GM23338 (cell line): ENCODE data around the gene STPG4. TPM values are rescaled to one million over a fixed set of nuclear protein-coding genes. Genes with fewer than 3 reads are reported as not detected.
A peak's percentile ranks its signal among the peaks of the same experiment; 100 is the strongest.

Experiments
- ATAC-seq: fragments of 200-7000 bp; cut with Tn5 transposase; 3 replicates; pipeline ENCODE4 v1.9.1; 2020
- DNase-seq: peaks from one replicate; pipeline ENCODE4 v3.0.0-alpha.2; 2015; ENCODE audit warnings: low spot score
- H2AFZ ChIP-seq: fragments of 200-600 bp; sonication (generic); 2 replicates; pipeline ENCODE4 v1.8.0; 2016; ENCODE audit warnings: antibody characterized with exemption, mild to moderate bottlenecking, moderate library complexity
- H3F3A ChIP-seq: fragments of 200-600 bp; sonication (generic); replicated peaks from 2 replicates; pipeline ENCODE4 v1.8.0; 2017; ENCODE audit warnings: antibody characterized with exemption, mixed run types, low read depth
- H3K27ac ChIP-seq: fragments of 200-600 bp; sonication (generic); 2 replicates; pipeline ENCODE4 v1.6.1; 2016; ENCODE audit warnings: low read depth
- H3K27me3 ChIP-seq: fragments of 200-600 bp; sonication (generic); 2 replicates; pipeline ENCODE4 v1.8.0; 2016; ENCODE audit warnings: mild to moderate bottlenecking, mixed run types, moderate library complexity; ENCODE audit not compliant: insufficient read depth
- H3K36me3 ChIP-seq: fragments of 200-600 bp; sonication (generic); 2 replicates; pipeline ENCODE4 v1.8.0; 2016; ENCODE audit warnings: mild to moderate bottlenecking; ENCODE audit not compliant: insufficient read depth
- H3K4me1 ChIP-seq: fragments of 200-600 bp; sonication (generic); 2 replicates; pipeline ENCODE4 v1.8.0; 2016; ENCODE audit warnings: mild to moderate bottlenecking, moderate library complexity; ENCODE audit not compliant: insufficient read depth
- H3K4me2 ChIP-seq: fragments of 200-600 bp; sonication (generic); 2 replicates; pipeline ENCODE4 v1.7.1; 2017; ENCODE audit warnings: mixed run types
- H3K4me3 ChIP-seq: fragments of 200-600 bp; sonication (generic); 2 replicates; pipeline ENCODE4 v1.6.1; 2016; ENCODE audit warnings: mixed run types
- H3K79me2 ChIP-seq: fragments of 200-600 bp; sonication (generic); replicated peaks from 2 replicates; pipeline ENCODE4 v1.8.0; 2017; ENCODE audit warnings: mild to moderate bottlenecking; ENCODE audit not compliant: insufficient read depth
- H3K9me2 ChIP-seq: fragments of 200-600 bp; sonication (generic); 2 replicates; pipeline ENCODE4 v1.8.0; 2017; ENCODE audit not compliant: insufficient read depth
- H4K20me1 ChIP-seq: fragments of 200-600 bp; sonication (generic); replicated peaks from 2 replicates; pipeline ENCODE4 v1.8.0; 2017; ENCODE audit warnings: mild to moderate bottlenecking; ENCODE audit not compliant: insufficient read depth
- H3K27ac Mint-ChIP-seq: 2 replicates; pipeline ENCODE4 v1.8.0; 2020; ENCODE audit warnings: inconsistent platforms, mild to moderate bottlenecking, moderate library complexity, mixed read lengths
- H3K27me3 Mint-ChIP-seq: 3 replicates; pipeline ENCODE4 v1.8.0; 2022; ENCODE audit warnings: low read depth, mild to moderate bottlenecking, moderate library complexity, mixed read lengths, inconsistent platforms; ENCODE audit not compliant: insufficient read depth, poor library complexity
- H3K36me3 Mint-ChIP-seq: 3 replicates; pipeline ENCODE4 v1.8.0; 2021; ENCODE audit warnings: low read depth, mild to moderate bottlenecking, inconsistent platforms, moderate library complexity, mixed read lengths
- H3K4me1 Mint-ChIP-seq: 3 replicates; pipeline ENCODE4 v1.8.0; 2020; ENCODE audit warnings: mild to moderate bottlenecking, inconsistent platforms, mixed read lengths
- H3K4me3 Mint-ChIP-seq: 3 replicates; pipeline ENCODE4 v1.8.0; 2021; ENCODE audit warnings: moderate library complexity, mild to moderate bottlenecking, inconsistent platforms, mixed read lengths
- H3K9me3 Mint-ChIP-seq: 3 replicates; pipeline ENCODE4 v1.8.0; 2020; ENCODE audit warnings: moderate library complexity, mild to moderate bottlenecking, inconsistent platforms, mixed read lengths
- EZH2 ChIP-seq: fragments of 200-600 bp; sonication (generic); IDR thresholded peaks from one replicate; pipeline ENCODE4 v1.8.0; 2017; ENCODE audit warnings: antibody characterized with exemption, mild to moderate bottlenecking, low read depth; ENCODE audit not compliant: unreplicated experiment
- EZH2phosphoT487 ChIP-seq: fragments of 200-600 bp; sonication (generic); IDR thresholded peaks from one replicate; pipeline ENCODE4 v1.8.1; 2018; ENCODE audit warnings: antibody characterized with exemption; ENCODE audit not compliant: unreplicated experiment
- NANOG ChIP-seq: IDR thresholded peaks from 2 replicates; pipeline ENCODE4 v1.6.1; 2016; ENCODE audit warnings: antibody characterized with exemption, borderline replicate concordance
- POLR2AphosphoS5 ChIP-seq: IDR thresholded peaks from 2 replicates; pipeline ENCODE4 v1.6.1; 2016; ENCODE audit warnings: antibody characterized with exemption, low read depth
- STAT1 ChIP-seq: IDR thresholded peaks from one replicate; pipeline ENCODE4 v1.6.1; 2016; ENCODE audit warnings: antibody characterized with exemption; ENCODE audit not compliant: unreplicated experiment
- ZNF114 ChIP-seq: fragments of 250-450 bp; sonication (Bioruptor Pico); IDR thresholded peaks from 2 replicates; pipeline ENCODE4 v1.5.0; 2020; ENCODE audit warnings: mild to moderate bottlenecking, moderate library complexity
- ZNF331 ChIP-seq: fragments of 250-450 bp; sonication (Bioruptor Pico); IDR thresholded peaks from 2 replicates; pipeline ENCODE4 v1.5.0; 2020; ENCODE audit warnings: low read depth, mild to moderate bottlenecking, moderate library complexity
- long read RNA-seq: library from polyadenylated mRNA; unstranded; transcript quantifications from one replicate; pipeline ENCODE4 v2.0.0, GENCODE V29; 2020; ENCODE audit not compliant: unreplicated experiment
- polyA plus RNA-seq: library from polyadenylated mRNA; unstranded; fragments of >200 nt; fragmentation: Nextera tagmentation; extraction: Ambion mirVana; gene quantifications from 2 replicates; pipeline ENCODE4 v1.2.1, GENCODE V29; 2016
- total RNA-seq: library from RNA; depleted of rRNA; stranded (reverse); fragments of >200 nt; shearing (Covaris generic); gene quantifications from 2 replicates; pipeline ENCODE4 v1.2.3, GENCODE V29; 2014; rRNA removed
- TF ChIP-seq, protein P1 (sequence below): fragments of 250-450 bp; sonication (Bioruptor Pico); IDR thresholded peaks from 2 replicates; pipeline ENCODE4 v1.5.0; 2020; ENCODE audit warnings: mild to moderate bottlenecking, moderate library complexity
- TF ChIP-seq, protein P2 (sequence below), 2 experiments: fragments of 200-600 bp in 1 of 2; sonication (generic) in 1 of 2; conservative IDR thresholded peaks; 2 replicates each; pipeline versions ENCODE4 v1.5.1 to v1.6.1; 2016 to 2017; ENCODE audit warnings: antibody characterized with exemption in 2 of 2, low read depth in 2 of 2, mild to moderate bottlenecking in 2 of 2, moderate library complexity in 1 of 2
- TF ChIP-seq, protein P3 (sequence below): IDR thresholded peaks from 2 replicates; pipeline ENCODE4 v1.6.1; 2016; ENCODE audit warnings: antibody characterized with exemption
- TF ChIP-seq, protein P4 (sequence below): IDR thresholded peaks from one replicate; pipeline ENCODE4 v1.6.1; 2018; ENCODE audit warnings: antibody characterized with exemption; ENCODE audit not compliant: unreplicated experiment

Gene STPG4, protein sequence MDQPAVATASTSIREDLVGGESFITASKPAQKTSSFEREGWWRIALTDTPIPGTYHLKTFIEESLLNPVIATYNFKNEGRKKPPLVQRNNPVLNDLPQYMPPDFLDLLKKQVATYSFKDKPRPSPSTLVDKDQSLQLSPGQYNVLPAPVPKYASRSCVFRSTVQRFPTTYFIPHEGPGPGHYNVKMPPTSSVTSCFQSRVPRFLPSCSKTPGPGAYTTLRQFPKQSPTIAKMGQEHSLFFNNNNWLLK
- total RNA-seq (0.28 TPM in 1 of 2 replicates, not detected in the other), polyA plus RNA-seq (not detected in 2 replicates)
- long read RNA-seq: 0 reads

DNA sequence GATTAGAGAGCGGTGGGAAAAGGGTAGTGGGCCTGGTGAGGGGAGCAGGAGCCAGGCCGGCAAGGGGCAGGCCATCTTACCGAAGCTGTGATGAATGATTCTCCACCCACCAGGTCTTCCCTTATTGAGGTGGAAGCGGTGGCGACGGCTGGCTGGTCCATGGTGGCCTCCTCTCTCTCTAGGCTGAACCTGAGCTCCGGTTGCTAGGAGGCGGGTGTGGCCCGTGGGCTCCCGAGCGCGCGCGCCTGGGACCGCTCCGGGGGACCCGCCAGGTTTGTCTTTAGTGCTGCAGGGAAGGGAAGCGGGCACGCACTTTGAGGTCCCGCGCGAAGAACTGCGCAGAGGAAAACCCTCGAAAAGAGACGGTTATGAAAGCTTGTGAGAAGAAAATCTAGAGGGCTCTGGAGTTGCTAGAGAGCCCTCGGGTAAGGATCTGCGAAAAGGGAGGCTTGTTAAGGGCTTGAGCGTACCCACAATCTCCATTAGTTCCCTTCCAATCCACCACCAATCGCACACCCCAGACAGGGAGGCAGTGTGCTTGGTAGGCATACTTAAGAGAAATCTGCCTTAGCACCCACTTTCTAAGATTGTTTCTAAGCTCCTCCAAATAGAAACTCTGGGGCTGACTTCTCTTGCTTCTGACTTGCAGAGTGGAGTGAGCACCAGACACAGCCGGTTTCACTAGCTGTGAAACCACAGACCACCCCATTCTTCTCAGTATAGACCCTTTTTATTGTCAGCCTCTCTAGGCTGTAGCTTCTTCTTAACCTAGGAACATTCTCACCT is at the start of gene STPG4:
Gene STPG4, minus strand, starts transcription at position 218 of the 786 bp plus-strand sequence. Its CDS starts 57 bp downstream, at position 161.
- Histone ChIP-seq H3K9me2 (no peaks in the 10 kb centered on the region), H3K4me3 (no peak within 1 kb of the TSS), H3K4me2 (no peak within 1 kb of the TSS), H3K36me3 (peaks cover 12% of the 10 kb centered on the region), H3K4me1 (no peaks in the 10 kb centered on the region), H4K20me1 (peaks cover 3% of the 10 kb centered on the region; the same call in 1 of the 2 replicates), H3K79me2 (no peaks in the 10 kb centered on the region), H3K27me3 (no peaks in the 10 kb centered on the region), H3F3A (peaks cover 13% of the 10 kb centered on the region), H3K27ac (peak within 1 kb of the TSS; percentile 8; the same call in 1 of the 2 replicates), H2AFZ (no peak within 1 kb of the TSS)
- H3K4me3 Mint-ChIP-seq: no peak within 1 kb of the TSS
- ATAC-seq (peak; percentile 87), DNase-seq (peak; percentile 55)
- no peak within 1 kb of the TSS for H3K27ac Mint-ChIP-seq
- H3K36me3 Mint-ChIP-seq: peaks cover 21% of the 10 kb centered on the region
- TF ChIP-seq STAT1 (no peak), EZH2 (no peak), ZNF331 (CRISPR knock-in tag) (no peak), NANOG (no peak), EZH2phosphoT487 (no peak), ZNF114 (CRISPR knock-in tag) (no peak), POLR2AphosphoS5 (no peak)
- TF ChIP-seq, protein P1, sequence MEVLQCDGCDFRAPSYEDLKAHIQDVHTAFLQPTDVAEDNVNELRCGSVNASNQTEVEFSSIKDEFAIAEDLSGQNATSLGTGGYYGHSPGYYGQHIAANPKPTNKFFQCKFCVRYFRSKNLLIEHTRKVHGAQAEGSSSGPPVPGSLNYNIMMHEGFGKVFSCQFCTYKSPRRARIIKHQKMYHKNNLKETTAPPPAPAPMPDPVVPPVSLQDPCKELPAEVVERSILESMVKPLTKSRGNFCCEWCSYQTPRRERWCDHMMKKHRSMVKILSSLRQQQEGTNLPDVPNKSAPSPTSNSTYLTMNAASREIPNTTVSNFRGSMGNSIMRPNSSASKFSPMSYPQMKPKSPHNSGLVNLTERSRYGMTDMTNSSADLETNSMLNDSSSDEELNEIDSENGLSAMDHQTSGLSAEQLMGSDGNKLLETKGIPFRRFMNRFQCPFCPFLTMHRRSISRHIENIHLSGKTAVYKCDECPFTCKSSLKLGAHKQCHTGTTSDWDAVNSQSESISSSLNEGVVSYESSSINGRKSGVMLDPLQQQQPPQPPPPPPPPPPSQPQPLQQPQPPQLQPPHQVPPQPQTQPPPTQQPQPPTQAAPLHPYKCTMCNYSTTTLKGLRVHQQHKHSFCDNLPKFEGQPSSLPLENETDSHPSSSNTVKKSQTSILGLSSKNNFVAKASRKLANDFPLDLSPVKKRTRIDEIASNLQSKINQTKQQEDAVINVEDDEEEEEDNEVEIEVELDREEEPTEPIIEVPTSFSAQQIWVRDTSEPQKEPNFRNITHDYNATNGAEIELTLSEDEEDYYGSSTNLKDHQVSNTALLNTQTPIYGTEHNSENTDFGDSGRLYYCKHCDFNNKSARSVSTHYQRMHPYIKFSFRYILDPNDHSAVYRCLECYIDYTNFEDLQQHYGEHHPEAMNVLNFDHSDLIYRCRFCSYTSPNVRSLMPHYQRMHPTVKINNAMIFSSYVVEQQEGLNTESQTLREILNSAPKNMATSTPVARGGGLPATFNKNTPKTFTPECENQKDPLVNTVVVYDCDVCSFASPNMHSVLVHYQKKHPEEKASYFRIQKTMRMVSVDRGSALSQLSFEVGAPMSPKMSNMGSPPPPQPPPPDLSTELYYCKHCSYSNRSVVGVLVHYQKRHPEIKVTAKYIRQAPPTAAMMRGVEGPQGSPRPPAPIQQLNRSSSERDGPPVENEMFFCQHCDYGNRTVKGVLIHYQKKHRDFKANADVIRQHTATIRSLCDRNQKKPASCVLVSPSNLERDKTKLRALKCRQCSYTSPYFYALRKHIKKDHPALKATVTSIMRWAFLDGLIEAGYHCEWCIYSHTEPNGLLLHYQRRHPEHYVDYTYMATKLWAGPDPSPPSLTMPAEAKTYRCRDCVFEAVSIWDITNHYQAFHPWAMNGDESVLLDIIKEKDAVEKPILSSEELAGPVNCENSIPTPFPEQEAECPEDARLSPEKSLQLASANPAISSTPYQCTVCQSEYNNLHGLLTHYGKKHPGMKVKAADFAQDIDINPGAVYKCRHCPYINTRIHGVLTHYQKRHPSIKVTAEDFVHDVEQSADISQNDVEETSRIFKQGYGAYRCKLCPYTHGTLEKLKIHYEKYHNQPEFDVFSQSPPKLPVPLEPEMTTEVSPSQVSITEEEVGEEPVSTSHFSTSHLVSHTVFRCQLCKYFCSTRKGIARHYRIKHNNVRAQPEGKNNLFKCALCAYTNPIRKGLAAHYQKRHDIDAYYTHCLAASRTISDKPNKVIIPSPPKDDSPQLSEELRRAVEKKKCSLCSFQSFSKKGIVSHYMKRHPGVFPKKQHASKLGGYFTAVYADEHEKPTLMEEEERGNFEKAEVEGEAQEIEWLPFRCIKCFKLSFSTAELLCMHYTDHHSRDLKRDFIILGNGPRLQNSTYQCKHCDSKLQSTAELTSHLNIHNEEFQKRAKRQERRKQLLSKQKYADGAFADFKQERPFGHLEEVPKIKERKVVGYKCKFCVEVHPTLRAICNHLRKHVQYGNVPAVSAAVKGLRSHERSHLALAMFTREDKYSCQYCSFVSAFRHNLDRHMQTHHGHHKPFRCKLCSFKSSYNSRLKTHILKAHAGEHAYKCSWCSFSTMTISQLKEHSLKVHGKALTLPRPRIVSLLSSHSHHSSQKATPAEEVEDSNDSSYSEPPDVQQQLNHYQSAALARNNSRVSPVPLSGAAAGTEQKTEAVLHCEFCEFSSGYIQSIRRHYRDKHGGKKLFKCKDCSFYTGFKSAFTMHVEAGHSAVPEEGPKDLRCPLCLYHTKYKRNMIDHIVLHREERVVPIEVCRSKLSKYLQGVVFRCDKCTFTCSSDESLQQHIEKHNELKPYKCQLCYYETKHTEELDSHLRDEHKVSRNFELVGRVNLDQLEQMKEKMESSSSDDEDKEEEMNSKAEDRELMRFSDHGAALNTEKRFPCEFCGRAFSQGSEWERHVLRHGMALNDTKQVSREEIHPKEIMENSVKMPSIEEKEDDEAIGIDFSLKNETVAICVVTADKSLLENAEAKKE (CRISPR knock-in tag): no peak
- TF ChIP-seq, protein P2, sequence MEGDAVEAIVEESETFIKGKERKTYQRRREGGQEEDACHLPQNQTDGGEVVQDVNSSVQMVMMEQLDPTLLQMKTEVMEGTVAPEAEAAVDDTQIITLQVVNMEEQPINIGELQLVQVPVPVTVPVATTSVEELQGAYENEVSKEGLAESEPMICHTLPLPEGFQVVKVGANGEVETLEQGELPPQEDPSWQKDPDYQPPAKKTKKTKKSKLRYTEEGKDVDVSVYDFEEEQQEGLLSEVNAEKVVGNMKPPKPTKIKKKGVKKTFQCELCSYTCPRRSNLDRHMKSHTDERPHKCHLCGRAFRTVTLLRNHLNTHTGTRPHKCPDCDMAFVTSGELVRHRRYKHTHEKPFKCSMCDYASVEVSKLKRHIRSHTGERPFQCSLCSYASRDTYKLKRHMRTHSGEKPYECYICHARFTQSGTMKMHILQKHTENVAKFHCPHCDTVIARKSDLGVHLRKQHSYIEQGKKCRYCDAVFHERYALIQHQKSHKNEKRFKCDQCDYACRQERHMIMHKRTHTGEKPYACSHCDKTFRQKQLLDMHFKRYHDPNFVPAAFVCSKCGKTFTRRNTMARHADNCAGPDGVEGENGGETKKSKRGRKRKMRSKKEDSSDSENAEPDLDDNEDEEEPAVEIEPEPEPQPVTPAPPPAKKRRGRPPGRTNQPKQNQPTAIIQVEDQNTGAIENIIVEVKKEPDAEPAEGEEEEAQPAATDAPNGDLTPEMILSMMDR (conservative IDR thresholded peaks at IDR 0.05; ENCODE audit: low read depth in 2 of 2): no peak
- TF ChIP-seq, protein P3, sequence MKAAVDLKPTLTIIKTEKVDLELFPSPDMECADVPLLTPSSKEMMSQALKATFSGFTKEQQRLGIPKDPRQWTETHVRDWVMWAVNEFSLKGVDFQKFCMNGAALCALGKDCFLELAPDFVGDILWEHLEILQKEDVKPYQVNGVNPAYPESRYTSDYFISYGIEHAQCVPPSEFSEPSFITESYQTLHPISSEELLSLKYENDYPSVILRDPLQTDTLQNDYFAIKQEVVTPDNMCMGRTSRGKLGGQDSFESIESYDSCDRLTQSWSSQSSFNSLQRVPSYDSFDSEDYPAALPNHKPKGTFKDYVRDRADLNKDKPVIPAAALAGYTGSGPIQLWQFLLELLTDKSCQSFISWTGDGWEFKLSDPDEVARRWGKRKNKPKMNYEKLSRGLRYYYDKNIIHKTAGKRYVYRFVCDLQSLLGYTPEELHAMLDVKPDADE: no peak
- TF ChIP-seq, protein P4, sequence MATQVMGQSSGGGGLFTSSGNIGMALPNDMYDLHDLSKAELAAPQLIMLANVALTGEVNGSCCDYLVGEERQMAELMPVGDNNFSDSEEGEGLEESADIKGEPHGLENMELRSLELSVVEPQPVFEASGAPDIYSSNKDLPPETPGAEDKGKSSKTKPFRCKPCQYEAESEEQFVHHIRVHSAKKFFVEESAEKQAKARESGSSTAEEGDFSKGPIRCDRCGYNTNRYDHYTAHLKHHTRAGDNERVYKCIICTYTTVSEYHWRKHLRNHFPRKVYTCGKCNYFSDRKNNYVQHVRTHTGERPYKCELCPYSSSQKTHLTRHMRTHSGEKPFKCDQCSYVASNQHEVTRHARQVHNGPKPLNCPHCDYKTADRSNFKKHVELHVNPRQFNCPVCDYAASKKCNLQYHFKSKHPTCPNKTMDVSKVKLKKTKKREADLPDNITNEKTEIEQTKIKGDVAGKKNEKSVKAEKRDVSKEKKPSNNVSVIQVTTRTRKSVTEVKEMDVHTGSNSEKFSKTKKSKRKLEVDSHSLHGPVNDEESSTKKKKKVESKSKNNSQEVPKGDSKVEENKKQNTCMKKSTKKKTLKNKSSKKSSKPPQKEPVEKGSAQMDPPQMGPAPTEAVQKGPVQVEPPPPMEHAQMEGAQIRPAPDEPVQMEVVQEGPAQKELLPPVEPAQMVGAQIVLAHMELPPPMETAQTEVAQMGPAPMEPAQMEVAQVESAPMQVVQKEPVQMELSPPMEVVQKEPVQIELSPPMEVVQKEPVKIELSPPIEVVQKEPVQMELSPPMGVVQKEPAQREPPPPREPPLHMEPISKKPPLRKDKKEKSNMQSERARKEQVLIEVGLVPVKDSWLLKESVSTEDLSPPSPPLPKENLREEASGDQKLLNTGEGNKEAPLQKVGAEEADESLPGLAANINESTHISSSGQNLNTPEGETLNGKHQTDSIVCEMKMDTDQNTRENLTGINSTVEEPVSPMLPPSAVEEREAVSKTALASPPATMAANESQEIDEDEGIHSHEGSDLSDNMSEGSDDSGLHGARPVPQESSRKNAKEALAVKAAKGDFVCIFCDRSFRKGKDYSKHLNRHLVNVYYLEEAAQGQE: no peak
- peaks cover 7% of the 10 kb centered on the region for H3K27me3 Mint-ChIP-seq
- no peaks in the 10 kb centered on the region; the same call in 2 of the 3 replicates for H3K4me1 Mint-ChIP-seq
- no peaks in the 10 kb centered on the region for H3K9me3 Mint-ChIP-seq
